HG03457 (cell line): Measurements from ENCODE around the gene RUNX3.

Source experiments
- ATAC-seq: cut with Tn5 transposase; IDR thresholded peaks from one replicate; pipeline ENCODE4 v1.9.1; 2021; ENCODE audit warnings: moderate number of reproducible peaks; ENCODE audit not compliant: unreplicated experiment

RUNX3 gene

GRCh38 chr1:24948079-24948827, 18.2 kb upstream of the RUNX3 start:
- no peak for ATAC-seq

GRCh38 chr1:24946861-24947658, 17.0 kb upstream of the RUNX3 start:
- ATAC-seq: peak; percentile 66

- ATAC-seq: no peak
Measured at GRCh38 chr1:24945354-24946326, 15.6 kb upstream of the RUNX3 start.

- no peak for ATAC-seq
Measured at GRCh38 chr1:24944318-24944717, 14.2 kb upstream of the RUNX3 start.

GRCh38 chr1:24942789-24943188, 12.7 kb upstream of the RUNX3 start:
- ATAC-seq: no peak

GRCh38 chr1:24941564-24941963, 11.5 kb upstream of the RUNX3 start:
- no peak for ATAC-seq

GRCh38 chr1:24940231-24940630, 10.2 kb upstream of the RUNX3 start:
- no peak for ATAC-seq

- no peak for ATAC-seq
Measured at GRCh38 chr1:24939675-24940193, 9.7 kb upstream of the RUNX3 start.

GRCh38 chr1:24939040-24939674, 9.1 kb upstream of the RUNX3 start:
- no peak for ATAC-seq

- ATAC-seq: no peak
Measured at GRCh38 chr1:24938276-24938675, 8.2 kb upstream of the RUNX3 start.

- ATAC-seq: no peak
Measured at GRCh38 chr1:24936684-24937083, 6.6 kb upstream of the RUNX3 start.

GRCh38 chr1:24935615-24936484, 5.8 kb upstream of the RUNX3 start:
- no peak for ATAC-seq

- ATAC-seq: no peak
Measured at GRCh38 chr1:24935196-24935526, 5.1 kb upstream of the RUNX3 start.

- no peak for ATAC-seq
Measured at GRCh38 chr1:24934310-24935195, 4.5 kb upstream of the RUNX3 start.

- no peak for ATAC-seq
Measured at GRCh38 chr1:24933468-24933867, 3.4 kb upstream of the RUNX3 start.

- no peak for ATAC-seq
Measured at GRCh38 chr1:24932725-24933294, 2.7 kb upstream of the RUNX3 start.

- ATAC-seq: no peak
Measured at GRCh38 chr1:24932284-24932683, 2.2 kb upstream of the RUNX3 start.
